HEK293T (cell line): ENCODE measurements around the gene ITGAX.

ENCODE experiments used
- ARNT ChIP-seq: fragments of 450-650 bp; IDR thresholded peaks from 2 replicates; pipeline ENCODE4 v1.6.1; 2017; ENCODE audit warnings: mild to moderate bottlenecking
- BHLHE40 ChIP-seq: fragments of 450-650 bp; IDR thresholded peaks from 2 replicates; pipeline ENCODE4 v1.6.1; 2016; ENCODE audit warnings: mild to moderate bottlenecking, moderate library complexity, borderline replicate concordance
- CTBP1 ChIP-seq: fragments of 450-650 bp; IDR thresholded peaks from 2 replicates; pipeline ENCODE4 v1.6.1; 2016; ENCODE audit warnings: borderline replicate concordance
- ELF4 ChIP-seq: fragments of 450-650 bp; IDR thresholded peaks from 2 replicates; pipeline ENCODE4 v1.6.1; 2017; ENCODE audit warnings: antibody characterized with exemption
- FOXA1 ChIP-seq: fragments of 450-650 bp; IDR thresholded peaks from 2 replicates; pipeline ENCODE4 v1.6.1; 2016; ENCODE audit warnings: mild to moderate bottlenecking
- FOXK2 ChIP-seq: fragments of 450-650 bp; IDR thresholded peaks from 2 replicates; pipeline ENCODE4 v1.6.1; 2016; ENCODE audit warnings: mild to moderate bottlenecking
- FOXM1 ChIP-seq: fragments of 450-650 bp; IDR thresholded peaks from 2 replicates; pipeline ENCODE4 v1.6.1; 2017; ENCODE audit warnings: mild to moderate bottlenecking, borderline replicate concordance
- HDGF ChIP-seq: fragments of 450-650 bp; IDR thresholded peaks from 2 replicates; pipeline ENCODE4 v1.6.1; 2017; ENCODE audit warnings: antibody characterized with exemption, borderline replicate concordance
- L3MBTL2 ChIP-seq: fragments of 450-650 bp; conservative IDR thresholded peaks from 2 replicates; pipeline ENCODE4 v1.6.1; 2016; ENCODE audit warnings: mild to moderate bottlenecking
- NFRKB ChIP-seq: fragments of 450-650 bp; IDR thresholded peaks from 2 replicates; pipeline ENCODE4 v1.6.1; 2016; ENCODE audit warnings: mild to moderate bottlenecking, moderate library complexity
- PKNOX1 ChIP-seq: fragments of 450-650 bp; IDR thresholded peaks from 2 replicates; pipeline ENCODE4 v1.6.1; 2016
- SP1 ChIP-seq: fragments of 450-650 bp; IDR thresholded peaks from 2 replicates; pipeline ENCODE4 v1.6.1; 2017
- SUZ12 ChIP-seq: fragments of 450-650 bp; IDR thresholded peaks from 2 replicates; pipeline ENCODE4 v1.6.1; 2016; ENCODE audit warnings: mild to moderate bottlenecking
- ZNF384 ChIP-seq: fragments of 450-650 bp; IDR thresholded peaks from 2 replicates; pipeline ENCODE4 v1.6.1; 2016

DNA sequence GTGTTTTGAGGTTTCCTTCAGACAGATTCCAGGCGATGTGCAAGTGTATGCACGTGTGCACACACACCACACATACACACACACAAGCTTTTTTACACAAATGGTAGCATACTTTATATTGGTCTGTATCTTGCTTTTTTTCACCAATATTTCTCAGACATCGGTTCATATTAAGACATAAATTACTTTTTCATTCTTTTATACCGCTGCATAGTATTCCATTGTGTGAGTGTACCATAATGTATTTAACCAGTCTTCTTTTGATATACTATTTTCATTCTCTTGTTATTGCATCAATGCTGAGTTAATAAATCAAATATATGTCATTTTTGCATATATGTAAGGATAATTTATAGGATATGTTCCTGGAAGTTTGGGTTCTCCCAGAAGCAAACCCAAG is 22.4 kb upstream of the ITGAX start:
- TF ChIP-seq ELF4 = no peak
- TF ChIP-seq HDGF = no peak
- TF ChIP-seq BHLHE40 = no peak
- no peak for TF ChIP-seq FOXK2
- TF ChIP-seq SUZ12 = no peak
- TF ChIP-seq FOXM1 = no peak
- TF ChIP-seq FOXA1 = no peak
- TF ChIP-seq ZNF384 = no peak
- TF ChIP-seq SP1 = no peak
- TF ChIP-seq ARNT = no peak
- TF ChIP-seq CTBP1 = no peak
- no peak for TF ChIP-seq L3MBTL2
- no peak for TF ChIP-seq NFRKB
- TF ChIP-seq PKNOX1 = no peak
